ENCODE results near the gene KAT6B.

Gene KAT6B

GRCh38 chr10:75079436-75080083 lies 253.2 kb downstream of the KAT6B start:
- H3K4me3 ChIP-seq (replicated peaks; ENCODE audit: low read depth, low read length) = no peak overlapping the region
- TF ChIP-seq CTCF (IDR thresholded peaks at IDR 0.05; ENCODE audit: low read depth, low read length, missing control alignments) = no peak
- no peak for DNase-seq (ENCODE audit: extremely low read depth, low read depth)

GRCh38 chr10:75080554-75080953 lies 254.2 kb downstream of the KAT6B start:
- no peak overlapping the region for H3K4me3 ChIP-seq (replicated peaks; ENCODE audit: low read depth, low read length)
- no peak for TF ChIP-seq CTCF (IDR thresholded peaks at IDR 0.05; ENCODE audit: low read depth, low read length, missing control alignments)
- DNase-seq (ENCODE audit: extremely low read depth, low read depth) = no peak

- TF ChIP-seq CTCF (IDR thresholded peaks at IDR 0.05; ENCODE audit: low read depth, low read length, missing control alignments) = no peak
- DNase-seq (ENCODE audit: extremely low read depth, low read depth) = no peak
- H3K4me3 ChIP-seq (replicated peaks; ENCODE audit: low read depth, low read length) = no peak overlapping the region
Measured at GRCh38 chr10:75081379-75081778, 255.0 kb downstream of the KAT6B start.
